NCI-H2227 treated with DMSO at 0.1 percent for 48 hours (cell line): ENCODE measurements around the gene PDE3A.

Experiments
- DNase-seq: peaks from one replicate; lab custom pipeline; 2025; lab: John Stamatoyannopoulos, UW

Gene PDE3A

GRCh38 chr12:20495997-20496396 is 127.7 kb downstream of the PDE3A start:
- no peak for DNase-seq

GRCh38 chr12:20497707-20498106 is 129.4 kb downstream of the PDE3A start:
- DNase-seq = no peak

- DNase-seq = no peak
Measured at GRCh38 chr12:20501958-20502357, 133.6 kb downstream of the PDE3A start.

- DNase-seq = no peak
Measured at GRCh38 chr12:20503858-20504257, 135.5 kb downstream of the PDE3A start.

GRCh38 chr12:20505056-20505455 is 136.7 kb downstream of the PDE3A start:
- no peak for DNase-seq

- no peak for DNase-seq
Measured at GRCh38 chr12:20507056-20507455, 138.7 kb downstream of the PDE3A start.

- DNase-seq = no peak
Measured at GRCh38 chr12:20507711-20508110, 139.4 kb downstream of the PDE3A start.

GRCh38 chr12:20508359-20508758 is 140.0 kb downstream of the PDE3A start:
- no peak for DNase-seq

- no peak for DNase-seq
Measured at GRCh38 chr12:20508962-20509361, 140.6 kb downstream of the PDE3A start.

- peak; percentile 0 for DNase-seq
Measured at GRCh38 chr12:20510811-20511210, 142.5 kb downstream of the PDE3A start.

GRCh38 chr12:20513189-20513588 is 144.9 kb downstream of the PDE3A start:
- no peak for DNase-seq

GRCh38 chr12:20514598-20514997 is 146.3 kb downstream of the PDE3A start:
- no peak for DNase-seq

- DNase-seq = no peak
Measured at GRCh38 chr12:20520532-20520931, 152.2 kb downstream of the PDE3A start.

- DNase-seq = no peak
Measured at GRCh38 chr12:20523658-20524057, 155.3 kb downstream of the PDE3A start.

GRCh38 chr12:20524113-20524512 is 155.8 kb downstream of the PDE3A start:
- no peak for DNase-seq

- DNase-seq = no peak
Measured at GRCh38 chr12:20525064-20525610, 156.8 kb downstream of the PDE3A start.

GRCh38 chr12:20527417-20528163 is 159.3 kb downstream of the PDE3A start:
- DNase-seq = no peak

- DNase-seq = no peak
Measured at GRCh38 chr12:20528208-20528607, 159.9 kb downstream of the PDE3A start.

GRCh38 chr12:20546267-20546666 is 177.9 kb downstream of the PDE3A start:
- DNase-seq = no peak

GRCh38 chr12:20547816-20548575 is 179.7 kb downstream of the PDE3A start:
- DNase-seq = no peak

GRCh38 chr12:20548611-20549010 is 180.3 kb downstream of the PDE3A start:
- DNase-seq = no peak

- DNase-seq = no peak
Measured at GRCh38 chr12:20549108-20549719, 180.9 kb downstream of the PDE3A start.
